Activated B cell treated with CpG ODN at 0.5 μM for 24 hours (primary cell): ENCODE measurements around the gene COL18A1. TPM values are rescaled to one million over a fixed set of nuclear protein-coding genes. Genes with fewer than 3 reads are reported as not detected.

Experiments used
- ATAC-seq: fragments of 200-7000 bp; cut with Tn5 transposase; one replicate; pipeline ENCODE4 v1.10.0; 2021; ENCODE audit warnings: low read depth, mild to moderate bottlenecking, moderate library complexity
- CTCF ChIA-PET: fragments of 350-600 bp; sonication (Branson Sonifier 250); formaldehyde crosslinking; loops from one replicate; lab custom pipeline; 2021; ENCODE audit warnings: antibody characterized with exemption; lab: Charles Lee
- POLR2A ChIA-PET: fragments of 350-600 bp; sonication (Branson Sonifier 250); formaldehyde crosslinking; loops from one replicate; lab custom pipeline; 2021; ENCODE audit warnings: antibody characterized with exemption; lab: Charles Lee
- DNase-seq: peaks from one replicate; pipeline ENCODE4 v3.0.0; 2022
- H3K27ac Mint-ChIP-seq: one replicate; pipeline ENCODE4 v1.8.0; 2020; ENCODE audit warnings: mixed read lengths
- H3K27me3 Mint-ChIP-seq: one replicate; pipeline ENCODE4 v1.8.0; 2021; ENCODE audit warnings: mixed read lengths
- H3K36me3 Mint-ChIP-seq: one replicate; pipeline ENCODE4 v1.8.0; 2021; ENCODE audit warnings: low read depth, mixed read lengths
- H3K4me1 Mint-ChIP-seq: one replicate; pipeline ENCODE4 v1.8.0; 2021; ENCODE audit warnings: mixed read lengths
- H3K4me3 Mint-ChIP-seq: one replicate; pipeline ENCODE4 v1.8.0; 2020; ENCODE audit warnings: mild to moderate bottlenecking, mixed read lengths
- H3K9me3 Mint-ChIP-seq: one replicate; pipeline ENCODE4 v1.8.0; 2020; ENCODE audit warnings: mixed read lengths
- intact Hi-C: fragments of 100-400 bp; cut with micrococcal nuclease; formaldehyde crosslinking; loops from one replicate; pipeline ENCODE4 v1.15.1; 2024
- total RNA-seq: library from RNA; stranded (reverse); gene quantifications from 2 replicates; pipeline ENCODE4 v1.2.3, GENCODE V29; 2022
- TF ChIP-seq, protein P1 (sequence below): fragments of 200-600 bp; IDR thresholded peaks from one replicate; pipeline ENCODE4 v1.8.0; 2022; ENCODE audit warnings: antibody characterized with exemption, mild to moderate bottlenecking

COL18A1 gene
- total RNA-seq, 1 donor from 2014 or later, result 1.6 TPM

DNA sequence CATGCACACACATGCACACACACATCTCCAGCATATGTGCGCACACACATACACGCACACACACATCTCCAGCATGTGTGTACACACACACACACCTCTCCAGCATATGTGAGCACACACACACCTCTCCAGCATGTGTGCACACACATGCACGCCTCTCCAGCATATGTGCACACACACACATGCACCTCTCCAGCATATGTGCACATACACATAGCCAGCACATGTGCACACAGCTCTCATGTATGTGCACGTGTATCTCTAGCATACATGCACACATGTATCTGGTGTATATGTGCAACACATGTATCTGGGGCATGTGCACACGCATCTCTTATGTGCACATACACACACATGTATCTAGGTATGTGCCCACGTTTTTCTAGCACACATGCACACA, 79.4 kb downstream of the COL18A1 start:
- DNase-seq, result no peak
- ChIA-PET CTCF (no interaction called here), POLR2A (no interaction called here)
- Mint-ChIP-seq H3K27me3 (no peaks in the 10 kb centered on the region), H3K4me1 (peaks cover 25% of the 10 kb centered on the region), H3K9me3 (no peaks in the 10 kb centered on the region), H3K4me3 (no peak overlapping the region), H3K27ac (no peak overlapping the region), H3K36me3 (no peaks in the 10 kb centered on the region)
- no peak for ATAC-seq
- intact Hi-C loops, result no loop called here
- TF ChIP-seq, protein P1, sequence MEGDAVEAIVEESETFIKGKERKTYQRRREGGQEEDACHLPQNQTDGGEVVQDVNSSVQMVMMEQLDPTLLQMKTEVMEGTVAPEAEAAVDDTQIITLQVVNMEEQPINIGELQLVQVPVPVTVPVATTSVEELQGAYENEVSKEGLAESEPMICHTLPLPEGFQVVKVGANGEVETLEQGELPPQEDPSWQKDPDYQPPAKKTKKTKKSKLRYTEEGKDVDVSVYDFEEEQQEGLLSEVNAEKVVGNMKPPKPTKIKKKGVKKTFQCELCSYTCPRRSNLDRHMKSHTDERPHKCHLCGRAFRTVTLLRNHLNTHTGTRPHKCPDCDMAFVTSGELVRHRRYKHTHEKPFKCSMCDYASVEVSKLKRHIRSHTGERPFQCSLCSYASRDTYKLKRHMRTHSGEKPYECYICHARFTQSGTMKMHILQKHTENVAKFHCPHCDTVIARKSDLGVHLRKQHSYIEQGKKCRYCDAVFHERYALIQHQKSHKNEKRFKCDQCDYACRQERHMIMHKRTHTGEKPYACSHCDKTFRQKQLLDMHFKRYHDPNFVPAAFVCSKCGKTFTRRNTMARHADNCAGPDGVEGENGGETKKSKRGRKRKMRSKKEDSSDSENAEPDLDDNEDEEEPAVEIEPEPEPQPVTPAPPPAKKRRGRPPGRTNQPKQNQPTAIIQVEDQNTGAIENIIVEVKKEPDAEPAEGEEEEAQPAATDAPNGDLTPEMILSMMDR, result no peak

DNA sequence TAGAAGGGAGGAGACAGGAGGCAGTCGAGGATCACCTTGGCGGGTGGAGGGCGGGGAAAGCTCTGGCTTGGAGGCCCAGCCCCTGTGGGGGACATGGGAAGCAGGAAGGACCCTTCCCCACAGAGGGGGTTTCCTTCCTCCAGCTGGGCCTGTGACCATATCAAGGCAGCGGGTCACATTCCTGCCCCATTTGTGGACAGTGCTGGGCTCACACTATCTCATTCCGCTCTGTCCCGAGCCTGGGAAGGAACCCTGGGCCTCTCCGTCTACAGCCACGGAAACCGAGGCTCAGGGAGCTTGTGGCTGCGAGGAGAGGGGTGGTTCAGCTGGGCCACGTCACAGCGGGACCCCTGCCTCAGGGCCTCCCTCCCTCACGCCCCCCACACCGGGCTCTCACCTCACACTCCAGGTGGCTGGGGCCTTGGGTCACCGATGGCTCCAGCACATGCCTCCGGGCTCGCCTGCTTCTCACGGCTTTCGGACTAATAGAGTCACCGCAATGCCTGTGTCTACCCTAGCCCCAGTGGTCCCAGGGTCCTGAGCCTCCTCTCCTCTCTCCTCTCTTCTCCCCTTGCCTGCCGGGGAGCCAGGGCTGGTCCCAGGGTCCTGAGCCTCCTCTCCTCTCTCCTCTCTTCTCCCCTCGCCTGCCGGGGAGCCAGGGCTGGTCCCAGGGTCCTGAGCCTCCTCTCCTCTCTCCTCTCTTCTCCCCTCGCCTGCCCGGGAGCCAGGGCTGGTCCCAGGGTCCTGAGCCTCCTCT, 80.9 kb downstream of the COL18A1 start:
- ATAC-seq (no peak), DNase-seq (no peak)
- no peaks in the 10 kb centered on the region for H3K9me3 Mint-ChIP-seq
- TF ChIP-seq, protein P1, result no peak
- H3K27me3 Mint-ChIP-seq, result no peaks in the 10 kb centered on the region
- H3K4me1 Mint-ChIP-seq, result peaks cover 16% of the 10 kb centered on the region
- intact Hi-C loops, result no loop called here
- no peak overlapping the region for H3K4me3 Mint-ChIP-seq
- no peak overlapping the region for H3K27ac Mint-ChIP-seq
- CTCF ChIA-PET, result no interaction called here
- no peaks in the 10 kb centered on the region for H3K36me3 Mint-ChIP-seq
- POLR2A ChIA-PET, result no interaction called here

DNA sequence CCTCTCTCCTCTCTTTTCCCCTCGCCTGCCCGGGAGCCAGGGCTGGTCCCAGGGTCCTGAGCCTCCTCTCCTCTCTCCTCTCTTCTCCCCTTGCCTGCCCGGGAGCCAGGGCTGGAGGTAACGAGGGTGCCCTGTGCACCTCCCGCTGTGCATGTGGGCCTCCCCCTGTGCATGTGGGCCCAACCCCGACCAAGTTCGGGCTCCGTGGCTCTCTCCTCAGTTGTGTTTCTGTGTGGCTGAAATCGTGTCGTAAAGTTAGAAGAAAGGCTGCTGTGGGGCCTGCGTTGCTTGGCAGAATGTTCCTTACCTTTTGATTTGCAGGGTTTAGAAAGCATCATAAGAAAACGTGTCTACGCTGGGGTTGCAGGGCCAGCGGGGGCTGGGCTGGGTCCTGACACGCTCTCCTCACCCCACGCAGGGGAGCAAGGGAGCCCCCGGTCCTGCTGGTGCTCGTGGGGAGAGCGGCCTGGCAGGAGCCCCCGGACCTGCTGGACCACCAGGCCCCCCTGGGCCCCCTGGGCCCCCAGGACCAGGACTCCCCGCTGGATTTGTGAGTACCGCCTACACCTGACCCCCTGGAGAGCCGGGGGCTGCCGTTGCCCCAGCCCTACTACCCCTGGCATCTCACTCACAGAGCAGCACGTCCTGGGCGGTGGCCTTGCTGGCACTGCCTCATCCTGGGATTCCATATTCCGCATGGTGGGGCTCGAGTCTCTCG, 81.6 kb downstream of the COL18A1 start:
- ChIA-PET POLR2A (no interaction called here), CTCF (no interaction called here)
- Mint-ChIP-seq H3K9me3 (no peaks in the 10 kb centered on the region), H3K4me3 (no peak overlapping the region), H3K4me1 (peaks cover 15% of the 10 kb centered on the region), H3K36me3 (no peaks in the 10 kb centered on the region), H3K27ac (no peak overlapping the region), H3K27me3 (no peaks in the 10 kb centered on the region)
- DNase-seq (no peak), ATAC-seq (no peak)
- TF ChIP-seq, protein P1, result no peak
- intact Hi-C loops, result no loop called here

DNA sequence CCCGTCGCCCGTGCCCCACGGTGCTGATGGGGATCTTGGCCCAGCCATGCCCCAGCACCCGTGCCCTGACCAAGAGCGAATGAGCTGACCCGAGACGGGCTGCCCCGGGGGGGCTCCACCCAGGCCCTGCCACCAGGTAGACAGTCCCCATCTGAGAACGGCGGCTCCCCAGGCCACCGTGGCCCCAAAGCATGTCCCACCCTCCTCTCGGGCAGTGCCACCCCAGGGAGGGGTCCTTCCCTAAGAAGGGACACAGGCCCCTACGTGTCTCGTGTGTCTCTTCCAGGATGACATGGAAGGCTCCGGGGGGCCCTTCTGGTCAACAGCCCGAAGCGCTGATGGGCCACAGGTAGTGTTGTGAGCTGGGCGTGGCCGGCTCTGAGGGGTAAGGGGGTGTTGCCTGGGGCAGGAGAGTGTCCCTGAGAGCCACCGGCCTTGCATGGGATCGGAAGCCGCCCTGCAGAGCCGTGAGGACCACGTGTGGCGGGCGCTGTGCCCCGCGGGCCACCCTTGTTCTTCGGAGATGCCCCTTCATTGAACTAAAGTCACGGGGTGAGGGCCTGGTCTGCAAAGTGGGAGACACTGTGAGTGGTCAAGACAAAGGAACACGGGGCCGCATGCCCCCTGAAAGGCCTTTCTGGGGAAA, 82.3 kb downstream of the COL18A1 start:
- ChIA-PET CTCF (no interaction called here), POLR2A (no interaction called here)
- no peak overlapping the region for H3K27ac Mint-ChIP-seq
- no peaks in the 10 kb centered on the region for H3K27me3 Mint-ChIP-seq
- no peak overlapping the region for H3K4me3 Mint-ChIP-seq
- no peaks in the 10 kb centered on the region for H3K9me3 Mint-ChIP-seq
- TF ChIP-seq, protein P1, result no peak
- no peaks in the 10 kb centered on the region for H3K36me3 Mint-ChIP-seq
- H3K4me1 Mint-ChIP-seq, result peaks cover 10% of the 10 kb centered on the region
- DNase-seq, result no peak
- intact Hi-C loops, result no loop called here
- ATAC-seq, result no peak
